Mammary epithelial cell (primary cell): ENCODE results near the gene PLEKHA8.

Experiments
- EZH2 ChIP-seq: IDR thresholded peaks from 2 replicates; pipeline ENCODE4 v1.6.1; 2012; ENCODE audit warnings: low read length, inconsistent platforms, borderline replicate concordance
- TF ChIP-seq, protein P1 (sequence below), 2 donors: IDR thresholded peaks in 1 of 2; conservative IDR thresholded peaks in 1 of 2; 2 replicates each; pipeline ENCODE4 v1.5.1; 2011 to 2012; ENCODE audit warnings: inconsistent platforms in 2 of 2, low read length in 2 of 2, mild to moderate bottlenecking in 2 of 2, control low read depth in 1 of 2, low read depth in 1 of 2; ENCODE audit not compliant: insufficient read depth in 1 of 2; ENCODE audit errors: extremely low read depth in 1 of 2

- TF ChIP-seq, protein P1, sequence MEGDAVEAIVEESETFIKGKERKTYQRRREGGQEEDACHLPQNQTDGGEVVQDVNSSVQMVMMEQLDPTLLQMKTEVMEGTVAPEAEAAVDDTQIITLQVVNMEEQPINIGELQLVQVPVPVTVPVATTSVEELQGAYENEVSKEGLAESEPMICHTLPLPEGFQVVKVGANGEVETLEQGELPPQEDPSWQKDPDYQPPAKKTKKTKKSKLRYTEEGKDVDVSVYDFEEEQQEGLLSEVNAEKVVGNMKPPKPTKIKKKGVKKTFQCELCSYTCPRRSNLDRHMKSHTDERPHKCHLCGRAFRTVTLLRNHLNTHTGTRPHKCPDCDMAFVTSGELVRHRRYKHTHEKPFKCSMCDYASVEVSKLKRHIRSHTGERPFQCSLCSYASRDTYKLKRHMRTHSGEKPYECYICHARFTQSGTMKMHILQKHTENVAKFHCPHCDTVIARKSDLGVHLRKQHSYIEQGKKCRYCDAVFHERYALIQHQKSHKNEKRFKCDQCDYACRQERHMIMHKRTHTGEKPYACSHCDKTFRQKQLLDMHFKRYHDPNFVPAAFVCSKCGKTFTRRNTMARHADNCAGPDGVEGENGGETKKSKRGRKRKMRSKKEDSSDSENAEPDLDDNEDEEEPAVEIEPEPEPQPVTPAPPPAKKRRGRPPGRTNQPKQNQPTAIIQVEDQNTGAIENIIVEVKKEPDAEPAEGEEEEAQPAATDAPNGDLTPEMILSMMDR (conservative IDR thresholded peaks at IDR 0.05 in 1 of 2, IDR thresholded peaks at IDR 0.05 in 1 of 2; ENCODE audit: extremely low read depth in 1 of 2, insufficient read depth in 1 of 2, low read depth in 1 of 2, low read length in 2 of 2): no peak
- TF ChIP-seq EZH2: no peak
Measured at GRCh38 chr7:30072735-30073134, 44.5 kb downstream of the PLEKHA8 start.
